WTC11 (cell line): ENCODE measurements around the gene LCN10.

Experiments
- ATF1 ChIP-seq: sonication (generic); formaldehyde crosslinking; IDR thresholded peaks from 2 replicates; pipeline ENCODE4 v1.8.1; 2023; ENCODE audit warnings: mild to moderate bottlenecking, moderate library complexity, missing genetic modification reagents
- CREM ChIP-seq: sonication (generic); formaldehyde crosslinking; IDR thresholded peaks from 2 replicates; pipeline ENCODE4 v1.8.1; 2022; ENCODE audit warnings: mild to moderate bottlenecking, missing genetic modification reagents, moderate library complexity
- E2F1 ChIP-seq: sonication (generic); formaldehyde crosslinking; IDR thresholded peaks from 2 replicates; pipeline ENCODE4 v1.8.0; 2022; ENCODE audit warnings: mild to moderate bottlenecking, missing genetic modification reagents
- ELF4 ChIP-seq: sonication (generic); formaldehyde crosslinking; IDR thresholded peaks from 2 replicates; pipeline ENCODE4 v1.8.1; 2022; ENCODE audit warnings: low read depth, mild to moderate bottlenecking, moderate library complexity, missing genetic modification reagents
- JUN ChIP-seq: sonication (generic); formaldehyde crosslinking; IDR thresholded peaks from 2 replicates; pipeline ENCODE4 v1.8.0; 2023; ENCODE audit warnings: mild to moderate bottlenecking, missing genetic modification reagents
- KAT7 ChIP-seq: sonication (generic); formaldehyde crosslinking; IDR thresholded peaks from 2 replicates; pipeline ENCODE4 v1.8.1; 2023; ENCODE audit warnings: missing genetic modification reagents, mild to moderate bottlenecking, borderline replicate concordance
- MYBL2 ChIP-seq: sonication (generic); formaldehyde crosslinking; IDR thresholded peaks from 2 replicates; pipeline ENCODE4 v1.8.1; 2023; ENCODE audit warnings: mild to moderate bottlenecking, moderate library complexity, missing genetic modification reagents
- USF1 ChIP-seq: sonication (generic); formaldehyde crosslinking; IDR thresholded peaks from 2 replicates; pipeline ENCODE4 v1.8.0; 2022; ENCODE audit warnings: mild to moderate bottlenecking, missing genetic modification reagents
- USF2 ChIP-seq: sonication (generic); formaldehyde crosslinking; IDR thresholded peaks from 2 replicates; pipeline ENCODE4 v1.8.1; 2023; ENCODE audit warnings: mild to moderate bottlenecking, missing genetic modification reagents, moderate library complexity
- ZBTB21 ChIP-seq: sonication (generic); formaldehyde crosslinking; IDR thresholded peaks from 2 replicates; pipeline ENCODE4 v1.8.1; 2023; ENCODE audit warnings: mild to moderate bottlenecking, missing genetic modification reagents, borderline replicate concordance
- ZNF317 ChIP-seq: sonication (generic); formaldehyde crosslinking; IDR thresholded peaks from 2 replicates; pipeline ENCODE4 v1.8.1; 2023; ENCODE audit warnings: low read depth, mild to moderate bottlenecking, moderate library complexity, missing genetic modification reagents, borderline replicate concordance
- TF ChIP-seq, protein P1 (sequence below): sonication (generic); formaldehyde crosslinking; IDR thresholded peaks from 2 replicates; pipeline ENCODE4 v1.8.0; 2022; ENCODE audit warnings: mild to moderate bottlenecking, missing genetic modification reagents
- TF ChIP-seq, protein P2 (sequence below): fragments of 200-600 bp; IDR thresholded peaks from 2 replicates; pipeline ENCODE4 v1.8.0; 2022; ENCODE audit warnings: antibody characterized with exemption
- TF ChIP-seq, protein P3 (sequence below): sonication (generic); formaldehyde crosslinking; IDR thresholded peaks from 2 replicates; pipeline ENCODE4 v1.8.1; 2022; ENCODE audit warnings: missing genetic modification reagents, borderline replicate concordance

- TF ChIP-seq, protein P1, sequence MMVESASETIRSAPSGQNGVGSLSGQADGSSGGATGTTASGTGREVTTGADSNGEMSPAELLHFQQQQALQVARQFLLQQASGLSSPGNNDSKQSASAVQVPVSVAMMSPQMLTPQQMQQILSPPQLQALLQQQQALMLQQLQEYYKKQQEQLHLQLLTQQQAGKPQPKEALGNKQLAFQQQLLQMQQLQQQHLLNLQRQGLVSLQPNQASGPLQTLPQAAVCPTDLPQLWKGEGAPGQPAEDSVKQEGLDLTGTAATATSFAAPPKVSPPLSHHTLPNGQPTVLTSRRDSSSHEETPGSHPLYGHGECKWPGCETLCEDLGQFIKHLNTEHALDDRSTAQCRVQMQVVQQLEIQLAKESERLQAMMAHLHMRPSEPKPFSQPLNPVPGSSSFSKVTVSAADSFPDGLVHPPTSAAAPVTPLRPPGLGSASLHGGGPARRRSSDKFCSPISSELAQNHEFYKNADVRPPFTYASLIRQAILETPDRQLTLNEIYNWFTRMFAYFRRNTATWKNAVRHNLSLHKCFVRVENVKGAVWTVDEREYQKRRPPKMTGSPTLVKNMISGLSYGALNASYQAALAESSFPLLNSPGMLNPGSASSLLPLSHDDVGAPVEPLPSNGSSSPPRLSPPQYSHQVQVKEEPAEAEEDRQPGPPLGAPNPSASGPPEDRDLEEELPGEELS (CRISPR knock-in tag), result no peak
- TF ChIP-seq, protein P2, sequence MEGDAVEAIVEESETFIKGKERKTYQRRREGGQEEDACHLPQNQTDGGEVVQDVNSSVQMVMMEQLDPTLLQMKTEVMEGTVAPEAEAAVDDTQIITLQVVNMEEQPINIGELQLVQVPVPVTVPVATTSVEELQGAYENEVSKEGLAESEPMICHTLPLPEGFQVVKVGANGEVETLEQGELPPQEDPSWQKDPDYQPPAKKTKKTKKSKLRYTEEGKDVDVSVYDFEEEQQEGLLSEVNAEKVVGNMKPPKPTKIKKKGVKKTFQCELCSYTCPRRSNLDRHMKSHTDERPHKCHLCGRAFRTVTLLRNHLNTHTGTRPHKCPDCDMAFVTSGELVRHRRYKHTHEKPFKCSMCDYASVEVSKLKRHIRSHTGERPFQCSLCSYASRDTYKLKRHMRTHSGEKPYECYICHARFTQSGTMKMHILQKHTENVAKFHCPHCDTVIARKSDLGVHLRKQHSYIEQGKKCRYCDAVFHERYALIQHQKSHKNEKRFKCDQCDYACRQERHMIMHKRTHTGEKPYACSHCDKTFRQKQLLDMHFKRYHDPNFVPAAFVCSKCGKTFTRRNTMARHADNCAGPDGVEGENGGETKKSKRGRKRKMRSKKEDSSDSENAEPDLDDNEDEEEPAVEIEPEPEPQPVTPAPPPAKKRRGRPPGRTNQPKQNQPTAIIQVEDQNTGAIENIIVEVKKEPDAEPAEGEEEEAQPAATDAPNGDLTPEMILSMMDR, result no peak
- TF ChIP-seq MYBL2 (CRISPR knock-in tag), result no peak
- TF ChIP-seq, protein P3, sequence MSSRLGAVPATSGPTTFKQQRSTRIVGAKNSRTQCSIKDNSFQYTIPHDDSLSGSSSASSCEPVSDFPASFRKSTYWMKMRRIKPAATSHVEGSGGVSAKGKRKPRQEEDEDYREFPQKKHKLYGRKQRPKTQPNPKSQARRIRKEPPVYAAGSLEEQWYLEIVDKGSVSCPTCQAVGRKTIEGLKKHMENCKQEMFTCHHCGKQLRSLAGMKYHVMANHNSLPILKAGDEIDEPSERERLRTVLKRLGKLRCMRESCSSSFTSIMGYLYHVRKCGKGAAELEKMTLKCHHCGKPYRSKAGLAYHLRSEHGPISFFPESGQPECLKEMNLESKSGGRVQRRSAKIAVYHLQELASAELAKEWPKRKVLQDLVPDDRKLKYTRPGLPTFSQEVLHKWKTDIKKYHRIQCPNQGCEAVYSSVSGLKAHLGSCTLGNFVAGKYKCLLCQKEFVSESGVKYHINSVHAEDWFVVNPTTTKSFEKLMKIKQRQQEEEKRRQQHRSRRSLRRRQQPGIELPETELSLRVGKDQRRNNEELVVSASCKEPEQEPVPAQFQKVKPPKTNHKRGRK (CRISPR knock-in tag), result no peak
- no peak for TF ChIP-seq E2F1
- TF ChIP-seq KAT7, result no peak
- no peak for TF ChIP-seq ELF4 (CRISPR knock-in tag)
- no peak for TF ChIP-seq JUN
- TF ChIP-seq ATF1 (CRISPR knock-in tag), result no peak
- no peak for TF ChIP-seq ZBTB21
- no peak for TF ChIP-seq ZNF317
- no peak for TF ChIP-seq CREM (CRISPR knock-in tag)
- TF ChIP-seq USF1, result no peak
- TF ChIP-seq USF2, result no peak
Measured at GRCh38 chr9:136719195-136719880, 23.4 kb downstream of the LCN10 start.
